ENCODE data around the gene ZNF277.

Gene ZNF277, protein sequence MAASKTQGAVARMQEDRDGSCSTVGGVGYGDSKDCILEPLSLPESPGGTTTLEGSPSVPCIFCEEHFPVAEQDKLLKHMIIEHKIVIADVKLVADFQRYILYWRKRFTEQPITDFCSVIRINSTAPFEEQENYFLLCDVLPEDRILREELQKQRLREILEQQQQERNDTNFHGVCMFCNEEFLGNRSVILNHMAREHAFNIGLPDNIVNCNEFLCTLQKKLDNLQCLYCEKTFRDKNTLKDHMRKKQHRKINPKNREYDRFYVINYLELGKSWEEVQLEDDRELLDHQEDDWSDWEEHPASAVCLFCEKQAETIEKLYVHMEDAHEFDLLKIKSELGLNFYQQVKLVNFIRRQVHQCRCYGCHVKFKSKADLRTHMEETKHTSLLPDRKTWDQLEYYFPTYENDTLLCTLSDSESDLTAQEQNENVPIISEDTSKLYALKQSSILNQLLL

DNA sequence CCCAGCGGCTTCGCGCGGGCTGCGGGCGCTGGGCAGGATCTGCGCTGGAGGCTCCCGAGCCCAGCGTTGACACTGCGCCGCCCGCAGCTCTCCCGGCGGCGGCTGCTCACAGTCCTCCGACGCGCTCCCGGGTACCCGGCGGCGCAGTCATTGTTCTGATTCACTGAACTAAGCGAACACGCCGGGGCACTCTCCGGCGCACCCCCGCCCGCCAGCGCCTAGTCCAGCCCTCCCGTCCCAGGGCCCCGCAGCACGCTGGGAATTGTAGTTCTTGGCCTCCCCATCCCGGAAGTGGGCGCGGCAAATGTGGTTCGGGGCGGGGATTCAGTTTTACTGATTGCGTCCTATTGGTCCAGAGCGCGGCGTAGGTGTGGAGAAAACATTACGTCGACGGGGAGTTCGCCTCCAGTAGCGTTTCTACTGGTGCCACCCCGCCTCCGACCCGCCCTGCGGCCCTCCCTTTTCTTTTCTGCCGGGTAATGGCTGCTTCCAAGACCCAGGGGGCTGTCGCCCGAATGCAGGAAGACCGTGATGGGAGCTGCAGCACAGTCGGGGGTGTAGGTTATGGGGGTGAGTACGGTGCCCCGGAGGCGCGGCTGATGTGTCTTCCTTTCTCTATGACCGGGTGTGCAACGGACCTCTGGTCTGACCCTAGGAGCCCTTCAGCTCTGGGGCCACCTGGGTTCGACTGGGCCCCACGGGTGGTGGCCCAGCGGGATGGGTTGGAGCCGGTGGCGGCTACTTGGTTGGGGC lies at the start of gene ZNF277, which contains the start of gene DOCK4:
Gene ZNF277, plus strand, starts transcription at position 458 of the 753 bp plus-strand sequence. Its CDS starts 22 bp downstream, at position 480.
Gene DOCK4, minus strand, starts transcription at position 162 of the 753 bp plus-strand sequence. CDS start 261 bp downstream, outside the sequence.
- Histone ChIP-seq H3K4me1 (ENCODE audit: control insufficient read depth, insufficient read depth, low read length) (peaks cover 10% of the 10 kb centered on the region), H3K4me3 (ENCODE audit: low read depth, low read length) (peak within 1 kb of the TSS; percentile 94), H3K36me3 (ENCODE audit: control insufficient read depth in 2 of 2, insufficient read depth in 1 of 2, low read length in 2 of 2) (no peaks in the 10 kb centered on the region), H3K27ac (ENCODE audit: extremely low read depth, low read depth, low read length) (peak within 1 kb of the TSS; percentile 87), H3K9me3 (ENCODE audit: control insufficient read depth, insufficient read depth, low read depth, low read length) (no peaks in the 10 kb centered on the region)
- ChIA-PET CTCF (interaction anchor here (0.6 to 0.7 kb wide), 2 partner anchors 173 to 185 kb away, joined by 3 read pairs; no protein-coding TSS in a partner anchor), POLR2A (interaction anchor here (0.7 to 3.6 kb wide), 9 partner anchors 8 to 248 kb away, joined by 3 to 24 read pairs (median 4); partner anchors contain the start of gene IFRD1)
- TF ChIP-seq ZNF776 (tag by site-specific recombination; IDR thresholded peaks at IDR 0.05; ENCODE audit: borderline replicate concordance) (no peak), ZBTB8A (tag by site-specific recombination; IDR thresholded peaks at IDR 0.05) (peak; percentile 98), ZNF354C (tag by site-specific recombination; IDR thresholded peaks at IDR 0.05; ENCODE audit: borderline replicate concordance, low read depth) (no peak), BCL11B (tag by site-specific recombination; IDR thresholded peaks at IDR 0.05; ENCODE audit: low read depth) (no peak), ZNF2 (tag by site-specific recombination; IDR thresholded peaks at IDR 0.05) (peak; percentile 75; the same call in 1 of the 2 replicates), ZNF501 (tag by site-specific recombination; IDR thresholded peaks at IDR 0.05) (peak; percentile 62; the same call in 1 of the 2 replicates), ZNF610 (tag by site-specific recombination; IDR thresholded peaks at IDR 0.05; ENCODE audit: borderline replicate concordance) (peak; percentile 62; the same call in 1 of the 2 replicates), SETDB1 (IDR thresholded peaks at IDR 0.05; ENCODE audit: insufficient read length, low read length) (no peak), ZBTB48 (tag by site-specific recombination; IDR thresholded peaks at IDR 0.05) (peak; percentile 59; the same call in 1 of the 2 replicates), ZNF341 (tag by site-specific recombination; IDR thresholded peaks at IDR 0.05; ENCODE audit: low read depth) (peak; percentile 94), KLF9 (tag by site-specific recombination; IDR thresholded peaks at IDR 0.05; ENCODE audit: low read depth) (peak; percentile 63), OVOL3 (tag by site-specific recombination; IDR thresholded peaks at IDR 0.05) (no peak), YY1 (tag by site-specific recombination; IDR thresholded peaks at IDR 0.05) (peak; percentile 86), ZNF423 (tag by site-specific recombination; IDR thresholded peaks at IDR 0.05) (peak; percentile 91), ZNF549 (tag by site-specific recombination; IDR thresholded peaks at IDR 0.05) (no peak), KLF16 (tag by site-specific recombination; IDR thresholded peaks at IDR 0.05) (peak; percentile 41; the same call in 1 of the 2 replicates)
- TF ChIP-seq, protein P1, sequence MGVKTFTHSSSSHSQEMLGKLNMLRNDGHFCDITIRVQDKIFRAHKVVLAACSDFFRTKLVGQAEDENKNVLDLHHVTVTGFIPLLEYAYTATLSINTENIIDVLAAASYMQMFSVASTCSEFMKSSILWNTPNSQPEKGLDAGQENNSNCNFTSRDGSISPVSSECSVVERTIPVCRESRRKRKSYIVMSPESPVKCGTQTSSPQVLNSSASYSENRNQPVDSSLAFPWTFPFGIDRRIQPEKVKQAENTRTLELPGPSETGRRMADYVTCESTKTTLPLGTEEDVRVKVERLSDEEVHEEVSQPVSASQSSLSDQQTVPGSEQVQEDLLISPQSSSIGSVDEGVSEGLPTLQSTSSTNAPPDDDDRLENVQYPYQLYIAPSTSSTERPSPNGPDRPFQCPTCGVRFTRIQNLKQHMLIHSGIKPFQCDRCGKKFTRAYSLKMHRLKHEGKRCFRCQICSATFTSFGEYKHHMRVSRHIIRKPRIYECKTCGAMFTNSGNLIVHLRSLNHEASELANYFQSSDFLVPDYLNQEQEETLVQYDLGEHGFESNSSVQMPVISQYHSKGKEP (tag by site-specific recombination; IDR thresholded peaks at IDR 0.05), result 0 out of 2 replicates have a peak, but pooled peaks have one; percentile 37
- TF ChIP-seq, protein P2, sequence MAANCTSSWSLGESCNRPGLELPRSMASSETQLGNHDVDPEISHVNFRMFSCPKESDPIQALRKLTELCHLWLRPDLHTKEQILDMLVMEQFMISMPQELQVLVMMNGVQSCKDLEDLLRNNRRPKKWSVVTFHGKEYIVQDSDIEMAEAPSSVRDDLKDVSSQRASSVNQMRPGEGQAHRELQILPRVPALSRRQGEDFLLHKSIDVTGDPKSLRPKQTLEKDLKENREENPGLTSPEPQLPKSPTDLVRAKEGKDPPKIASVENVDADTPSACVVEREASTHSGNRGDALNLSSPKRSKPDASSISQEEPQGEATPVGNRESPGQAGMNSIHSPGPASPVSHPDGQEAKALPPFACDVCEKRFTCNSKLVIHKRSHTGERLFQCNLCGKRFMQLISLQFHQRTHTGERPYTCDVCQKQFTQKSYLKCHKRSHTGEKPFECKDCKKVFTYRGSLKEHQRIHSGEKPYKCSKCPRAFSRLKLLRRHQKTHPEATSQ (tag by site-specific recombination; IDR thresholded peaks at IDR 0.05), result 0 out of 2 replicates have a peak, but pooled peaks have one; percentile 18
- TF ChIP-seq, protein P3, sequence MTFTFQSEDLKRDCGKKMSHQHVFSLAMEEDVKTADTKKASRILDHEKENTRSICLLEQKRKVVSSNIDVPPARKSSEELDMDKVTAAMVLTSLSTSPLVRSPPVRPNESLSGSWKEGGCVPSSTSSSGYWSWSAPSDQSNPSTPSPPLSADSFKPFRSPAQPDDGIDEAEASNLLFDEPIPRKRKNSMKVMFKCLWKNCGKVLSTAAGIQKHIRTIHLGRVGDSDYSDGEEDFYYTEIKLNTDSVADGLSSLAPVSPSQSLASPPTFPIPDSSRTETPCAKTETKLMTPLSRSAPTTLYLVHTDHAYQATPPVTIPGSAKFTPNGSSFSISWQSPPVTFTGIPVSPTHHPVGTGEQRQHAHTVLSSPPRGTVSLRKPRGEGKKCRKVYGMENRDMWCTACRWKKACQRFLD (tag by site-specific recombination; IDR thresholded peaks at IDR 0.05), result no peak
- TF ChIP-seq, protein P4, sequence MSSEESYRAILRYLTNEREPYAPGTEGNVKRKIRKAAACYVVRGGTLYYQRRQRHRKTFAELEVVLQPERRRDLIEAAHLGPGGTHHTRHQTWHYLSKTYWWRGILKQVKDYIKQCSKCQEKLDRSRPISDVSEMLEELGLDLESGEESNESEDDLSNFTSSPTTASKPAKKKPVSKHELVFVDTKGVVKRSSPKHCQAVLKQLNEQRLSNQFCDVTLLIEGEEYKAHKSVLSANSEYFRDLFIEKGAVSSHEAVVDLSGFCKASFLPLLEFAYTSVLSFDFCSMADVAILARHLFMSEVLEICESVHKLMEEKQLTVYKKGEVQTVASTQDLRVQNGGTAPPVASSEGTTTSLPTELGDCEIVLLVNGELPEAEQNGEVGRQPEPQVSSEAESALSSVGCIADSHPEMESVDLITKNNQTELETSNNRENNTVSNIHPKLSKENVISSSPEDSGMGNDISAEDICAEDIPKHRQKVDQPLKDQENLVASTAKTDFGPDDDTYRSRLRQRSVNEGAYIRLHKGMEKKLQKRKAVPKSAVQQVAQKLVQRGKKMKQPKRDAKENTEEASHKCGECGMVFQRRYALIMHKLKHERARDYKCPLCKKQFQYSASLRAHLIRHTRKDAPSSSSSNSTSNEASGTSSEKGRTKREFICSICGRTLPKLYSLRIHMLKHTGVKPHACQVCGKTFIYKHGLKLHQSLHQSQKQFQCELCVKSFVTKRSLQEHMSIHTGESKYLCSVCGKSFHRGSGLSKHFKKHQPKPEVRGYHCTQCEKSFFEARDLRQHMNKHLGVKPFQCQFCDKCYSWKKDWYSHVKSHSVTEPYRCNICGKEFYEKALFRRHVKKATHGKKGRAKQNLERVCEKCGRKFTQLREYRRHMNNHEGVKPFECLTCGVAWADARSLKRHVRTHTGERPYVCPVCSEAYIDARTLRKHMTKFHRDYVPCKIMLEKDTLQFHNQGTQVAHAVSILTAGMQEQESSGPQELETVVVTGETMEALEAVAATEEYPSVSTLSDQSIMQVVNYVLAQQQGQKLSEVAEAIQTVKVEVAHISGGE (tag by site-specific recombination; conservative IDR thresholded peaks at IDR 0.05; ENCODE audit: low read depth), result peak; percentile 57
- TF ChIP-seq, protein P5, sequence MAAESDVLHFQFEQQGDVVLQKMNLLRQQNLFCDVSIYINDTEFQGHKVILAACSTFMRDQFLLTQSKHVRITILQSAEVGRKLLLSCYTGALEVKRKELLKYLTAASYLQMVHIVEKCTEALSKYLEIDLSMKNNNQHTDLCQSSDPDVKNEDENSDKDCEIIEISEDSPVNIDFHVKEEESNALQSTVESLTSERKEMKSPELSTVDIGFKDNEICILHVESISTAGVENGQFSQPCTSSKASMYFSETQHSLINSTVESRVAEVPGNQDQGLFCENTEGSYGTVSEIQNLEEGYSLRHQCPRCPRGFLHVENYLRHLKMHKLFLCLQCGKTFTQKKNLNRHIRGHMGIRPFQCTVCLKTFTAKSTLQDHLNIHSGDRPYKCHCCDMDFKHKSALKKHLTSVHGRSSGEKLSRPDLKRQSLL (tag by site-specific recombination; IDR thresholded peaks at IDR 0.05), result peak; percentile 80
- TF ChIP-seq, protein P6, sequence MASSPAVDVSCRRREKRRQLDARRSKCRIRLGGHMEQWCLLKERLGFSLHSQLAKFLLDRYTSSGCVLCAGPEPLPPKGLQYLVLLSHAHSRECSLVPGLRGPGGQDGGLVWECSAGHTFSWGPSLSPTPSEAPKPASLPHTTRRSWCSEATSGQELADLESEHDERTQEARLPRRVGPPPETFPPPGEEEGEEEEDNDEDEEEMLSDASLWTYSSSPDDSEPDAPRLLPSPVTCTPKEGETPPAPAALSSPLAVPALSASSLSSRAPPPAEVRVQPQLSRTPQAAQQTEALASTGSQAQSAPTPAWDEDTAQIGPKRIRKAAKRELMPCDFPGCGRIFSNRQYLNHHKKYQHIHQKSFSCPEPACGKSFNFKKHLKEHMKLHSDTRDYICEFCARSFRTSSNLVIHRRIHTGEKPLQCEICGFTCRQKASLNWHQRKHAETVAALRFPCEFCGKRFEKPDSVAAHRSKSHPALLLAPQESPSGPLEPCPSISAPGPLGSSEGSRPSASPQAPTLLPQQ (tag by site-specific recombination; IDR thresholded peaks at IDR 0.05), result peak; percentile 91
